GM12878 (cell line): ENCODE results near the gene CREB3L4. TPM values are rescaled to one million over a fixed set of nuclear protein-coding genes. Genes with fewer than 3 reads are reported as not detected.

ENCODE experiments used
- ATF3 ChIP-seq: IDR thresholded peaks from 2 replicates; pipeline ENCODE4 v1.6.1; 2011; ENCODE audit warnings: low read depth, mild to moderate bottlenecking, low read length, moderate library complexity, borderline replicate concordance; ENCODE audit errors: extremely low read depth
- CUX1 ChIP-seq: IDR thresholded peaks from 2 replicates; pipeline ENCODE4 v1.6.1; 2012; ENCODE audit warnings: improper control_type of control experiment, low read depth, low read length; ENCODE audit not compliant: insufficient replicate concordance
- NFIC ChIP-seq: IDR thresholded peaks from 2 replicates; pipeline ENCODE4 v1.6.1; 2012; ENCODE audit warnings: low read depth, mild to moderate bottlenecking, inconsistent platforms, low read length, moderate library complexity
- PAX8 ChIP-seq: fragments of 450-650 bp; IDR thresholded peaks from 2 replicates; pipeline ENCODE4 v1.6.1; 2017; ENCODE audit warnings: mild to moderate bottlenecking, moderate library complexity
- PML ChIP-seq: IDR thresholded peaks from 2 replicates; pipeline ENCODE4 v1.6.1; 2012; ENCODE audit warnings: low read length, inconsistent platforms
- POLR2AphosphoS5 ChIP-seq: IDR thresholded peaks from 2 replicates; pipeline ENCODE4 v1.6.1; 2011; ENCODE audit warnings: mild to moderate bottlenecking, low read length, inconsistent platforms
- PRDM15 ChIP-seq: fragments of 450-650 bp; formaldehyde crosslinking; IDR thresholded peaks from 2 replicates; pipeline ENCODE4 v1.4.0; 2020; ENCODE audit warnings: mild to moderate bottlenecking, moderate library complexity
- SMARCA5 ChIP-seq: fragments of 450-650 bp; IDR thresholded peaks from 2 replicates; pipeline ENCODE4 v1.6.1; 2017; ENCODE audit warnings: mild to moderate bottlenecking
- SUPT20H ChIP-seq: IDR thresholded peaks from 2 replicates; pipeline ENCODE4 v1.6.1; 2011; ENCODE audit warnings: low read depth, mild to moderate bottlenecking, low read length, moderate library complexity, borderline replicate concordance; ENCODE audit not compliant: control insufficient read depth
- YY1 ChIP-seq: IDR thresholded peaks from 2 replicates; pipeline ENCODE4 v1.6.1; 2011; ENCODE audit warnings: low read depth, mild to moderate bottlenecking, low read length
- ZBTB40 ChIP-seq: fragments of 450-650 bp; IDR thresholded peaks from 2 replicates; pipeline ENCODE4 v1.6.1; 2016; ENCODE audit warnings: mild to moderate bottlenecking, moderate library complexity, borderline replicate concordance
- ZNF207 ChIP-seq: fragments of 450-650 bp; IDR thresholded peaks from 2 replicates; pipeline ENCODE4 v1.6.1; 2014; ENCODE audit warnings: antibody characterized with exemption, mild to moderate bottlenecking, borderline replicate concordance
- ZNF217 ChIP-seq: fragments of 450-650 bp; IDR thresholded peaks from 2 replicates; pipeline ENCODE4 v1.6.1; 2017; ENCODE audit warnings: antibody characterized with exemption, mild to moderate bottlenecking
- ZNF274 ChIP-seq: IDR thresholded peaks from one replicate; pipeline ENCODE4 v1.8.0; 2011; ENCODE audit not compliant: insufficient read length, insufficient read depth
- ZZZ3 ChIP-seq: IDR thresholded peaks from 2 replicates; pipeline ENCODE4 v1.6.1; 2011; ENCODE audit warnings: low read depth; ENCODE audit not compliant: control insufficient read depth, insufficient read length
- polyA plus RNA-seq, 11 experiments: library from polyadenylated mRNA; depleted of rRNA in 4 of 11; unstranded in 6 of 11; stranded (reverse) in 5 of 11; fragments of >200 nt; fragmentation: Nextera tagmentation in 4 of 11; fragmentation: Illumina TruSeq in 1 of 11; extraction: Ambion mirVana in 4 of 11; extraction: Trizol in 1 of 11; gene quantifications; 1 replicate in 1 of 11; 2 replicates in 10 of 11; pipeline versions ENCODE4 v1.2.1 to v1.2.3, GENCODE V29; 2011 to 2016; ENCODE audit warnings: inconsistent platforms in 2 of 11, missing spikeins in 2 of 11, low read depth in 1 of 11
- total RNA-seq, 4 experiments: library from RNA; depleted of rRNA in 3 of 4; stranded (reverse); fragments of >200 nt in 3 of 4; fragmentation: Illumina TruSeq in 1 of 4; extraction: Trizol in 1 of 4; gene quantifications; 2 replicates each; pipeline versions ENCODE4 v1.2.1 to v1.2.3, GENCODE V29; 2013 to 2021

The CREB3L4 gene
- total and polyA plus RNA-seq, 10 of the 15 experiments (the other 5 are each of a cell fraction or from before 2014, with no cell fraction given), result 9.7 to 14.0 (median 12.1) TPM

GRCh38 chr1:153922972-153923925, 44.5 kb upstream of the CREB3L4 start, which contains the start of gene GATAD2B (continued):
- TF ChIP-seq ZBTB40, result no peak; the same call in 1 of the 2 replicates
- TF ChIP-seq POLR2AphosphoS5, result peak; percentile 79
- TF ChIP-seq PAX8, result peak; percentile 80; the same call in 1 of the 2 replicates
- TF ChIP-seq SUPT20H, result no peak
- no peak for TF ChIP-seq ZZZ3
- TF ChIP-seq PRDM15 (CRISPR knock-in tag), result no peak
- TF ChIP-seq YY1, result peak; percentile 94
- TF ChIP-seq NFIC, result no peak
- TF ChIP-seq ZNF274, result no peak
- 0 out of 2 replicates have a peak, but pooled peaks have one; percentile 39 for TF ChIP-seq SMARCA5
- peak; percentile 97 for TF ChIP-seq ZNF207
- no peak for TF ChIP-seq CUX1
- TF ChIP-seq ATF3, result no peak
- TF ChIP-seq ZNF217, result no peak
- TF ChIP-seq PML, result peak; percentile 77; the same call in 1 of the 2 replicates
